HepG2 (cell line): ENCODE results near the gene CEBPE. TPM values are rescaled to one million over a fixed set of nuclear protein-coding genes. Genes with fewer than 3 reads are reported as not detected.

Source experiments
- CCAR2 ChIP-seq: fragments of 200-400 bp; formaldehyde crosslinking; optimal IDR thresholded peaks from 2 replicates; pipeline ENCODE3; 2018; ENCODE audit warnings: low read depth, mild to moderate bottlenecking, low read length, moderate library complexity
- FOXO4 ChIP-seq: sonication (generic); formaldehyde crosslinking; conservative IDR thresholded peaks from 2 replicates; pipeline ENCODE4 v1.8.1; 2023; ENCODE audit warnings: missing genetic modification reagents
- GTF2F1 ChIP-seq: fragments of 150-350 bp; IDR thresholded peaks from 2 replicates; pipeline ENCODE4 v1.6.1; 2014; ENCODE audit warnings: low read length
- KDM4B ChIP-seq: sonication (generic); formaldehyde crosslinking; IDR thresholded peaks from 2 replicates; pipeline ENCODE4 v1.4.0; 2020; ENCODE audit warnings: missing genetic modification reagents
- MTERF4 ChIP-seq: sonication (generic); formaldehyde crosslinking; IDR thresholded peaks from 2 replicates; pipeline ENCODE4 v1.8.0; 2023; ENCODE audit warnings: mild to moderate bottlenecking, missing genetic modification reagents
- PBX3 ChIP-seq: sonication (generic); formaldehyde crosslinking; IDR thresholded peaks from 2 replicates; pipeline ENCODE4 v1.8.1; 2023; ENCODE audit warnings: missing genetic modification reagents, inconsistent platforms, borderline replicate concordance
- RFX1 ChIP-seq: fragments of 450-650 bp; IDR thresholded peaks from 2 replicates; pipeline ENCODE4 v1.6.1; 2017
- SNAPC2 ChIP-seq: sonication (generic); formaldehyde crosslinking; IDR thresholded peaks from 2 replicates; pipeline ENCODE4 v1.8.1; 2022; ENCODE audit warnings: mild to moderate bottlenecking, missing genetic modification reagents
- STAT6 ChIP-seq: sonication (generic); formaldehyde crosslinking; IDR thresholded peaks from 2 replicates; pipeline ENCODE4 v1.4.0; 2020; ENCODE audit warnings: missing genetic modification reagents, mild to moderate bottlenecking, borderline replicate concordance
- TRAFD1 ChIP-seq: sonication (generic); formaldehyde crosslinking; IDR thresholded peaks from 2 replicates; pipeline ENCODE4 v1.5.1; 2020; ENCODE audit warnings: missing genetic modification reagents, mild to moderate bottlenecking, borderline replicate concordance
- XBP1 ChIP-seq: sonication (generic); formaldehyde crosslinking; IDR thresholded peaks from 2 replicates; pipeline ENCODE4 v1.5.0; 2020; ENCODE audit warnings: missing genetic modification reagents
- ZBTB33 ChIP-seq: sonication (generic); formaldehyde crosslinking; IDR thresholded peaks from 2 replicates; pipeline ENCODE4 v1.4.0; 2020; ENCODE audit warnings: missing genetic modification reagents
- ZNF224 ChIP-seq: sonication (generic); formaldehyde crosslinking; IDR thresholded peaks from 2 replicates; pipeline ENCODE4 v1.5.0; 2020; ENCODE audit warnings: mild to moderate bottlenecking, missing genetic modification reagents
- ZNF740 ChIP-seq: sonication (generic); formaldehyde crosslinking; IDR thresholded peaks from 2 replicates; pipeline ENCODE4 v1.4.0; 2020; ENCODE audit warnings: missing genetic modification reagents
- ZNF781 ChIP-seq: sonication (generic); formaldehyde crosslinking; IDR thresholded peaks from 2 replicates; pipeline ENCODE4 v1.5.1; 2020; ENCODE audit warnings: borderline replicate concordance, mild to moderate bottlenecking, missing genetic modification reagents; ENCODE audit errors: not compliant biosample characterization
- polyA plus RNA-seq, 8 experiments: library from polyadenylated mRNA; depleted of rRNA in 3 of 8; stranded (reverse) in 7 of 8; unstranded in 1 of 8; fragments of >200 nt; fragmentation: Illumina TruSeq in 4 of 8; extraction: Trizol in 4 of 8; gene quantifications; 2 replicates each; pipeline versions ENCODE4 v1.2.1 to v1.2.3, GENCODE V29; 2011 to 2016; ENCODE audit warnings: low read depth in 4 of 8, missing spikeins in 1 of 8, mixed read lengths in 1 of 8; ENCODE audit not compliant: insufficient read depth in 1 of 8
- total RNA-seq, 5 experiments: library from RNA; depleted of rRNA; stranded (reverse); fragments of >200 nt; fragmentation: Illumina TruSeq; extraction: Trizol; gene quantifications; 2 replicates each; pipeline ENCODE4 v1.2.3, GENCODE V29; 2016; ENCODE audit warnings: low read depth in 1 of 5

Gene CEBPE
- total and polyA plus RNA-seq, 2 of the 13 experiments (the other 11 are each of a cell fraction or from before 2014, with no cell fraction given) = 0.09 to 0.11 TPM

- no peak for TF ChIP-seq MTERF4 (CRISPR knock-in tag)
- peak; percentile 82; the same call in 1 of the 2 replicates for TF ChIP-seq KDM4B (CRISPR knock-in tag)
- no peak for TF ChIP-seq ZNF224
- peak; percentile 18; the same call in 1 of the 2 replicates for TF ChIP-seq TRAFD1 (CRISPR knock-in tag)
- TF ChIP-seq GTF2F1 = no peak
- no peak for TF ChIP-seq RFX1
- TF ChIP-seq CCAR2 = no peak
- TF ChIP-seq ZNF781 = peak; percentile 82
- peak; percentile 84 for TF ChIP-seq ZBTB33 (CRISPR knock-in tag)
- TF ChIP-seq PBX3 = no peak
- peak; percentile 46; the same call in 1 of the 2 replicates for TF ChIP-seq ZNF740 (CRISPR knock-in tag)
- peak; percentile 78; the same call in 1 of the 2 replicates for TF ChIP-seq SNAPC2 (CRISPR knock-in tag)
- TF ChIP-seq XBP1 = no peak
- TF ChIP-seq STAT6 = no peak
- TF ChIP-seq FOXO4 (CRISPR knock-in tag) = no peak
Observed at GRCh38 chr14:23120541-23121251, 1.6 kb upstream of the CEBPE start (continued).
